ENCODE results near the gene TMPRSS3.

The TMPRSS3 gene

DNA sequence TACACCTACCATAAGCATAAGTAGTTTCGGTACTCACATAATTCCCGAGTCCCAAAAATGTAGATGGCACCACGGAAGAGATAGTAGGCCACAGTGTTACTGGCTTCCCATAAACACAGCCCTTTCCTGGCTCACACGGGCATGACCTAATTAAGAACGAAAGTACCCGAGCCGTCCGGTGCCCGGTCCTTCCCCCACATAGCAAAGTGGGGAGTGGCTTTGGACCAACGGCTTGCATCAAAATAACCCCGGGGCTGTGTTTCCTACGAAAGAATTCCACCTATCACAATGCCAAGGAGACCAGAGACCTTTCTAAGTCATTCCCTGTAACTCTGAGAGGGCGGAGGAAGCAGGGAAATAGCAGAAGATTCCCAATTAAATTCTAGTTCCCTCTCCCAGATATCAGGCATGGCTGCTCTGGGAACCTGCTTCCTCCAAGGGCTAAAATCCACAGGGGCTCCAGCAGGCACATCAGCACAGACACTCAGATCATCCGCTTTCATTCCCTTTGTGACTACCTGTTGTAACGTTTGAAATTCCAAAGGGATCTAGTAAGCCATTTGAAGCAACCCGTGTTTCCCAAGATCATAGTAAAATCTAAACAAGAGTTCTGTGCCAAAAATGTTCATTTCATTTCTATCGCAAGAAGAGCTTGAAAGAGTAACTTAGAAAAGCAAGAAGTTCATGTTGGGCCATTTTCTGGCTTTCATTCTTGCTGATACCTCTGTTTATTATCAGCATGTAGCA lies at the start of gene TMPRSS3:
TSS of gene TMPRSS3 (minus strand) at position 148 of the 747 bp plus-strand sequence. CDS start 635 bp downstream, outside the sequence.
- no peak for DNase-seq

DNA sequence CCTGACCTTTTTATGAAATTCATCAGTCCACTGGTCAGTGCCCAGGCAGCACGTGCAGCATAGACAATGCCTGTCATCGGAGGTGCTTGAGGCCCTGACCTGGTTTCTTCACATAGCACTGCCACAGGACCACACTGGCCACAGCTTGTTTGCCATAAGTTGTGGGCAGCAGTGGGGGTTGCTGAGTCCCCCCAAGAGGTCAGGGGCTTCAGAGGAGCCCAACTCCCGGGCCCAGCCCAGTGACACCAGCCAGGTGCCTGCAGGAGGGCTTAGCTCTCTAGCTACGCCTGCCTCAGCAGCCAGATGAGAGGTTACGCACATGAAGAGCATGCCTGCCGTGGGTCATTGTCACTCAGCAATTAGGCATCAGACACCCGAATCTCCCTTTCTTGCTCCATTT lies 49.5 kb upstream of the TMPRSS3 start:
- no peak for DNase-seq

DNA sequence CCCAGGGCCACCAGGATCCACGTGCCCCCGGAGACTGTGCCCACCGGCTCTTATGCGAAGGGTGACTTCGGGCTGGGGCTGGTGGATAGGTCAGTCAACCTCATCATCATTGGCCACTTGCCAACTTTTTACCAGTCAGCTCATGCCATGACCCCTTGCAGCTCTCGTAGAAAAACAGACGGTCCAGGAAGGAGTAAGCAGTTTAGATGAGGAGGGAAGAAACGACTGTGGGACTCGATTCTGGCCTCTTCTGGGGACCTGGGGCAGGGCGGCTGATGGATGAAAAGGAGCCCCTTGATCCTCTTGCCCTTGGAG lies 48.9 kb upstream of the TMPRSS3 start:
- no peak for DNase-seq

DNA sequence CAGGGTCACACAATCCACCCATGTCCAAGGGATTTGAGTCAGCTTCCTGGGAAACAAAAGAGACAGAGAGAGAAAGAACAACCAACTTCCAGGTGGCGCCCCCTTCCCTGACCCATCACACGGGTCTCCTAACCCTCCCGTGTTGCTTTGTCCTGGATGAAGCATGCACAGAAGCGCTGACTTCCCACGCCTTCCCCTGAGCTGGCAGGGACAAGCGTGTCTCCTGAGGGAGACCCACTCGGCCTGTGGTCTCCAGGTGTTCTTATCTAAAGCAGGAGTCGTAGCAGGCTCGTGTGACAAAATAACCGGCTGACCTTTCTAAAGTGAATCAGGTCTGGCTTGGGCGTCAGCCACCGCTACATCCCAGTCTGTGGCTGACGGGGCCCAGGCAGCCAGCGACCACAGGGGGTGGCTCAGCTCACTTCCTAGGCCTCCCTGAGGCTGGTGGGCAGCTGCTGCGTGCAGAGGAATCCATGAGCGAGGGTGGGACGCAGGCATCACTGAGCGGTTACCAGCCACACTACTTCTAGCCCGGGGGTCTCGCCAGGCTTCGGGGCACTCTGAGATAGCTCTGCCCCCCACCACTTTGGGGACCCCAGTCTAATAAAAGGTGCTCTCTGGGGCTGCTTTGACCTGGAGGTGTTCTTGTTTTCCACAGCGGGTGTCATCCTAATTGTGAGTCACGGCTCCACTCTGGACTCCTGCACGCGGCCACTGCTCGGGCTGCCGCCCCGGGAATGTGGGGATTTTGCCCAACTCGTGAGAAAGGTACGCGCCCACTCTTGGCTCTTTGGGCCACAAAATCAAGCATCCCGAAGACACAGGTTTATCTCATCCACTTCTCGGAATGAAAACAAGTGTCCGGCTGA lies 48.3 kb upstream of the TMPRSS3 start:
- no peak for DNase-seq

DNA sequence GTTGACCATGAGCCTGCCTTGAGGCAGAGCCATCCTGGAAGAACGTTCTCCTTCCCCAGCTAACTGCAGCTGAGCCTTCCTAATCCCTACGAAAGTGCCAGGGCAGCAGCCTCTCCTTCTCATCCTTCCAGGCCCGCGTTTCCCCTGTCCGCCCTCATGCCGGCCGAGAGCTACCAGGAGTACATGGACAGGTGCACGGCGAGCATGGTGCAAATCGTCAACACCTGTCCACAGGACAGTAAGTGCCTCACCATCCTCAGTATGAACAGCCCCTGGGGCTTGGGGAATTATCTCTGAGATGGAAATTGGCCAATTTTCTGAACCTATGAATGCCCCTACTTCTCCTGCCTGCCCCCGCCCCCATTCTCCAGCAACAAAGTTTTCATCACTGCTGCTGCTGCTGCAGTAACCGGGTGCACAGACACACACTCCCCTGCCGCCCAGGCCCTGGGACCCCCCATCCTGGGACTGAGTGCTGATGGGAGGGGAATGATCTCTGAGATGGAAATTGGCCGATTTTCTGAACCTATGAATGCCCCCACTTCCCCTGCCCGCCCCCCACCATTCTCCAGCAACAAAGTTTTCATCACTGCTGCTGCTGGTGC lies 47.4 kb upstream of the TMPRSS3 start:
- DNase-seq: no peak

DNA sequence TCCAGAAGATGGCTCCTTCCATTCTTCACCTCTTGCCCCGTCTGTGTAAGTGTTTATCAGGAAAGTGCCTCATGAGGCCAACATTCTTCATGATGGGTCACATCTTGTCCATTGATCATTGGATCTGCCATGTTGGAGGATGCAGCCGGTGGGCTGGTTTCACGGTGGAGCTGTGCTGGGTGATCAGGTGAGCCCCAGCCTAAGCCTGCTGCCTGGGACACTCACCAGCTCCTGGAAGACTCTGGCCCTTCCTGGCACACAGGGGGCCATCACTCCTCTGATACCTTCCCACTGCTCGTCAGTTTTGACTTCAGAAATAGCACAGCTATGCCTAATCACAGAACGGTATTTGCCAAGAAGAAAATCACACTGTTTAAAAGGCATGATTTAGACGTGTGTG lies 46.1 kb upstream of the TMPRSS3 start:
- no peak for DNase-seq

DNA sequence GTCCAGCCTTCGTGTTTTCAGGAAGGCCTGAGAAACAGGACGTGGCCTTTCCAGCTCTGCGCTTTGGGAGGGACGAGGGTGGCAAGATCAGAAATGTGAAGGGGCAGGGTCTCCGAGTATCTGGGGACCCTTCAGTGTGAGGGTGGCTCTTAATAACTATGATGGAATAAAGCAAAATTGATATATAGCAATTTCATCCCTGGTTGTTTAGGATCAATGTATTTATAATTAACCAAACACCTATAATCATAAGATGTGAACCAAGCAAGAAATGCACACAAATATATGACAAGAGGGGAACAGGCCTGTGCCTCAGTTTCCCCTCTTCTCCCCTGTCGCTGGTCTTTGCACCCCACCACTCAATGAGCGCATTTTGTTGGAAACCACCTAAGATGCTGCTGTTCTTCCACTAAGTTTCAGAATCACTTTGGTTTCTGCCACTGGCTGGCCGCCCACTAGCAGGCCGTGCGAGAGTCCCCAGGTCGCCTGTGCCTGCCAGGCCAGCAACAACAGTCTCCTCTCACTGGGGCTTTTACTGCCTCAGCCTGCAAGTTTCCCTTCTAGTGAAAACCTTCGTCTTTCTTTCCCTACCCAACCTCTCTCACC lies 44.4 kb upstream of the TMPRSS3 start:
- DNase-seq: no peak

DNA sequence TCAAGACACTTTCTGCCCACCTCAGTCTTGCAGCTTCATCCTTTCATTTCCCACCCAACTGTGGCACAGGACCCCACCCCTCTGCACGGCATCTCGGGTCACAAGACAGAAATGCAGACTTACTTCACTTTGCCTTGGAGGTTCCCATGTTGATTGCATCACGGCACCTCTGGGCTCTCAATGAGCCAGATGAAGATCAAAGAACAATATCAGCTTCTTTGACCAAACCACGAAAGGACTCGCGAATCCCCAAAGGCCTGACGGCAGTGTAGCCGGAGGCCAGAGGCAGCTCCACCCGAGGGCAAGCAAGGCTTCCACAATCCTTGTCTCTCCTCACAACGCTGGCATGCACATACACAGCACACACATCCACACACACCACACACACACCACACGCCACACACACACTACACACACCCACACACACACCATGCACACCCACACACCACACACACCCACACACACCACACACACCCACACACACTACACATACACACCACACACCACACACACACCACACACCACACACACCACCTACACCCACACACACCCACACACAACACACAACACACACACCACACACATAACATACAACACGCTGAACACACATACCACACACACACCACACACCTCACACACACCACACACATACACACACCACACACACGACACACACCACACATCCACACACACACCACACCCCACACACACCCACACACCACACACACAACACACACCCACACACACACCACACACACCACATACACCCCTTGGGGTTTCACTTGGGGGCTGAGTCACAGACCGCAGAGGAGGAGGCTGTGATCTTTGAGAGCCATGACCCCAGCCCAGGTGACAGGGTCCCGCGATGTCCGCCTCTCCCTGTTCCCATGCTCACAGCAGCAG lies 43.7 kb upstream of the TMPRSS3 start:
- no peak for DNase-seq

DNA sequence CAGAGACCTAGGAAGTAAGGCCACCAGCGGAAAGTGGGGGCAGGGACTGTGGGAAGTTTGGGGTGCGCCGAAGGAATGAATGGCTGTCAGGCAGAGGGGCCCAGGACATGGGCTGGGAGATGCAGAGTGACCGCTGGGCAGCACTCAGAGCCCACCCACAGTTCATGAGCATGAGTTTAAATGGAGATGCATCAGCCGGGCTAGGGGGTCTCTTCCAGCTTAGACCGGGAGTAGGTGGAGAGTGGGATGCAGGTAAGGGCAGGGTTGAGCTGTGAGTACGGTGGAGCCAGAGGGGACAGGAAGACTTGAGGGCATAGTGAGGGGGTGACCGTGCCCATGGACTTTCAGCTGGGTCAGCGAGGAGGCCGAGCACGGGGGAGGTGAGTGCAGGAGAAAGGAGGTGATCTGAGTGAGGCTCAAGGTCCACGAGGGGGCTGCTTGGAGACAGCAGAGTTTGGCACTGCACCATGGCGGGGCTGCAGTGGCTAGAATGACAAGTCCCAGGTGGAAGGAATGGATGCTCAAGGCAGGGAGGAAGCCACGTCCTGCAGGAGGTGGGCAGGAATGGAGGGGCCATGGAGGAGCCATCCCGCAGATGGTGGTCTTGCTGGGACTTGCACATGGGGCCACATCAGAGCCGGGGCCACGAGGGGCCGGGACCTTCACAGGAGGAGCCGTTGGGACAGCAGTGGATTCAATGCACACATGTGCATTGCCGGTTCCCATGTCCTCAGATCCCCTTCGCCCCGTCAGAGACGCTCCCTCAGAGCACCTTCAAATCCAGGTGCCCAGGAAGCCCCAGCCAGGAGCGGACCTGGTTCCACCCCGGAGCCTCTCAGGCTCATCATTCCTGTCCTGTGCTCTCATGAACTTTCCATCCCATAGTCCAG lies 42.7 kb upstream of the TMPRSS3 start:
- no peak for DNase-seq

DNA sequence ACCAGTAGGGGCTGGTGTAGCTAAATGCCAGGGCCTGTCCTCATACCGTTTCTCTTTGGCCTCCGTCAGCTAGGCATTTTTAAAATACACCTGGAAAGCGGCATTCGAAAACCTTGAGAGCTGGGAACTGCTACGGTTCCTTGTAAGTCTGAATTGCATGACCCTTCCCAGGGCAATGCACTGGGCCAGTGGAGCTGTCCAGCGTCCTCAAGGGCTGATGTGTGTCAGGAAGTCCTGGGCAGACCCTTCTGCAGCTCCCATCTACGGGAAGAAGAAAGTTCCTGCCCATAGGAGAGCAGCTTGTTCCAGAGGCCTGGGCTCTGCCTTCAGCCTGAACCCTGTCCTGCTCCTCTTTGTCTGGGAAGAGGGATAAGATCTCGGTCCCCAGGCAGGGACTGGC lies 41.9 kb upstream of the TMPRSS3 start:
- DNase-seq: no peak

DNA sequence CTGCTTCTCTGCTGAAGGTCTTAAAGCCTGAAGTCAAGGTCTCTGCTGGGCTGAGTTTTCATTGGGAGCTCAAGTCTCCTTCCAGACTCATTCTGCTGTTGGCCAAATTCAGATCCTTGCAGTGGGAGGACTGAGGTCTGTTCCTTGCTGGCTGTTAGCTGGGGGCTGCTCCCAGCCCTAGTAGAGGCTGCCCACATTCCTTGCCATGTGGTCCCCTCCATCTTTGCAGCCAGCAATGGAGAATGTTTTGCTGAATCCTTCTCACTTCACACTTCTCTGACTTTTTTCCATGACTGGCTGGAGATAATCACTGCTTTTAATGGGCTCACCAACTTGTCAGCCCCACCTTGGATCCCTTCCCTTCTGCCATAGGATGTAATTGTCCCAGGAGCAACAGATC lies 41.1 kb upstream of the TMPRSS3 start:
- no peak for DNase-seq

DNA sequence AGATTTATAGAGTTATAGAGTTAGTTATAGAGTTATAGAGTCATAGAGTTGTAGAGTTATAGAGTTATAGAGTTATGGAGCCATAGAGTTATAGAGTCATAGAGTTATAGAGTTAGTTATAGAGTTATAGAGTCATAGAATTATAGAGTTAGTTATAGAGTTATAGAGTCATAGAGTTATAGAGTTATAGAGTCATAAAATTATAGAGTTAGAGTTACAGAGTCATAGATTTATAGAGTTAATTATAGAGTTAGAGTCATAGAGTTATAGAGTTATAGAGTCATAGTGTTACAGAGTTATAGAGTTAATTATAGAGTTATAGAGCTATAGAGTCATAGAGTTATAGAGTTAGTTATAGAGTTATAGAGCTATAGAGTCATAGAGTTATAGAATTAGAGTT lies 40.0 kb upstream of the TMPRSS3 start:
- no peak for DNase-seq

DNA sequence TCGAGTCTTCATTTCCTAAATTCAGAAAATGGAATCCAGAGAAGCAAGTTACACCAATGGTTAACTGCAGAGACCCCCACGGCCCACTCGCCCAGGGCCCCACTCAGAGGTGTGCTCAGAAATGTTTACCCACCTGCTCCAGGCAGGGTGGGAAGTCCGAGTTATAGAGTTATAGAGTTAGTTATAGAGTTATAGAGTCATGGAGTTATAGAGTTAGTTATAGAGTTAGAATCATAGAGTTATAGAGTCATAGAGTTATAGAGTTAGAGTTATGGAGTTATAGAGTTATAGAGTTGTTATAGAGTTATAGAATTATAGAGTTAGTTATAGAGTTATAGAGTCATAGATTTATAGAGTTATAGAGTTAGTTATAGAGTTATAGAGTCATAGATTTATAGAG lies 39.5 kb upstream of the TMPRSS3 start:
- DNase-seq: no peak

DNA sequence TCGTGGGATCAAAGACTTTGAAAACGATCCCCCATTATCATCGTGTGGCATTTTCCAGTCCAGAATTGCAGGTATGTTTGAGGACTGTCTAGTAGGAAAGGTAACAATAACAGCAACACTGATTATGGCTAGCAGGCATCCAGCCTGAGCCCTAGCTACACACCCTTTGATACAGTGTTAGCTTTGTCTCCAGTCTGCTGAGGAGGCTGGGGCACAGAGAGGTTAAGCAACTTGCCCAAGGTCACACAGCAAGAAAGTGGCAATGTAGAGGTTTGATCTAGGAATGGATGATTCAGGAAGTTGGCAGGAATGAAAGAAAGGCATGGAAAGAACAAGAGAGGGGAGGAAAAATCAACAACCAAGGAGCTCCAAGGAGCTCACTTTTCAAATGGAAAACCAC lies 39.0 kb upstream of the TMPRSS3 start:
- no peak for DNase-seq

DNA sequence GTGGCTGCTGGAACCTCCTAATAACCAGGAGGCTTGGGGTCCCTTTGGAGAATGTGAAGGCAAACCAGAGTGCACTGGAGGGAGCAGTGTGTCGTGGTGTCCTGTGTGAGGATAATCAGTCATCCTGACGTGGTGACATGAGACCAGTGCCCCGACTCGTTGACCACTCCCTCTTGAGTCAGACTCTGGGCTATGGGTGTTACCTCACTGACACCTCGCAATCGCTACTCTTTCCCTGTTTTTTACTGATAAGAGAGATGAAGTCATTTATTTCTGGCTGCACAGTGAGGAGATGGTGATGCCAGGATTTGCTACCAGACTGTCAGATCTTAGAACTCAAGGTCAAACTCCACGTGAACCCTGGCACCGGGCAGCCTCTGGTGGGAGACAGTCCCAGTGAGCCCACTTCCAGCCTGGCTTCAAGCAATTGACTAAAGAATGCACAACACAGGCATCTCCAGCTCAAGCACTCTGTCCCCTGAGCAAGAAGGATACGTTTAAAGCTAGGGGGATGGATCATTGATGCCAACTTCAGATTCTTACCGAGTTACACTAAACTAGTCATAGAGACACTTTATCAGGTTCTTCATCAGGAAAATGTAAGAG lies 38.2 kb upstream of the TMPRSS3 start:
- DNase-seq: no peak

DNA sequence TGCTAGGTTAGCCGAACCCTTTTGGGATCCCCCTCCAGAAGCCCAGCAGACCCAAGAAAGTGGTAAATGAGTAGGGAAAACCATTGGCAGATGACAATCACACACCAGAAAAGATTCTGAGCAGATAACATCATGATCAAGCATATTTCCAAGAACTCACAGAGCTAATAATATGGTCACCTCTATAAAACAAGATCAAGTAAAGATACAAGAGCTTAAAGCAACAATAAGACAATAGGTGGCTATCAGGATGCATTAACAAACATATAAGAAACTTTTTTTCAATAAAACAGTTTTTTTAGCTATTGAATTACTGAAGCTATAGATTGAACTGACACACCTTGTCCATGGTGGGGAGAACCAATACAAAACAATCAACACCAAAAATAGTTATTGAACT lies 36.8 kb upstream of the TMPRSS3 start:
- no peak for DNase-seq

DNA sequence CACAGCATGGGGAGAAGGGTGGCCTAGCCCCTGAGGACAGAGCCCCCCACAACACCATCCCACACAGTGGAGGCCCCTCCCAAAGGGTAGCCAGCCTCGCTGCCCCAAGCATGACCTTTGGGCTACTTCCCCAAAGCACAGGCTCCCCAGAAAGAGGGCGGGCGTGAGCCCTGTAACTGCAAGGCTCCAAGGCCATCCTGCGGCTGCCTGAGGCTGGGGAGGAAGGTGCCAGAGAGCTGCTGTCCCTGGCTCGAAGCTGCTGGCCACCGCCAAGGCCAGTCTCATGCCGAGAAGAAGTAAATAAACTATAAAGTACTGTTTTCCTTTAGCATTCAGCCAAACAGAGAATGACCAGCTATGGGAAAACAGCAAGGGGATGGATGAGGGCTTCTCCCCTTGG lies 35.3 kb upstream of the TMPRSS3 start:
- no peak for DNase-seq

DNA sequence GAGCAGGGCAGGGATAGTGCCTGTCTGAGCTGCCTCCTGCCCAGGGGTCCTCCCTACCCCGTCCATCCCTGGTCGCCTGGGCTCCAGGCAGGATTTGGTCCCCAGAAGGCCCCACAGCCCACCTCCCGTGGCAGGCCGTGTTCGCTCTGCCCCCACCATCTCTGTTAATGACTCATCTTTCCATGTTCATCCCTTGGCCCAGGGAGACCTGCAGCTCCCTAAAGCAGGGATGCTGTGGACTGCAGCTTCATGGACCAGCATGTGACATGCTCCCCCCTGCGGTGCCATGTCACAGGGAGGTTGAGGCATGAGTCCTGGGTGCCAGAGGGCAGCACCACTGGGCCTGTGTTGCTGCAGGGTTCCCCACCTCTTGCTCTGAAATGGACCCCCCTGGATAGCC lies 34.7 kb upstream of the TMPRSS3 start:
- DNase-seq: no peak

DNA sequence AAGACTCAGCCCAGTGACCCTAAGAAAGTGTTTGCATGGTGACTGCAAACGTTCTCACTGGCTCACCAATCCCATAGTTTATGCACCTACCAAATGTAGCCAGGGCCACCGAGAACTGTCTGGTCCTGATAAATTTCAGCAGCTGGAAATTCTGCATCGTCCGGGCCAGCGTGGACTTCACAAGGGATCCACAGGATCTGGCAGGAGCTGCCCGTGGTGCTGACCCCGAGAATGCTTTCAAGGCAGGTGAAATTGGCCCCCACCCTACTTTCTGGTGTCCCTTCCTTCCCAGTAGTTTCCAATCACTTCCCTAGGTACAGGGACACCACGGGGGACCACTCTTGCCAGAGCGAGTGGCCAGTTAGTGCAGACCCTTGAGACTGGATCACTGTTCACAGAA lies 34.0 kb upstream of the TMPRSS3 start:
- DNase-seq: no peak

DNA sequence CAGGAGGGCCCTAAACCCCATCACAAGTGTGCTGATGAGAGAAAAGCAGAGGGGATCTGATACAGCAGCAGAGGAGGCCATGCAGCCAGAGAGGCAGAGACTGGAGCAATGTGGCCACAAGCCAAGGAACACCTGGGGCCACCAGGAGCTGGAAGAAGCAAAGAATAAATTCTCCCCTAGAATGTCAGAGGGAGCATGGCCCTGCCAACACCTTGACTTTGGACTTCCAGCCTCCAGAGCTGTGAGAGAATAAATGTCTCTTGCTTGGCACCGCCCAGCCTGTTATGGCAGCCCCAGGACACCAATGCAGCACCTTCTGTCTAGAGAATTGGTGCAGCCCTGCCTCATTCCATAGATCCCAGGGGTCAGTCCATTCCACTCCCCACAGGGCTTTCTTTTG lies 33.2 kb upstream of the TMPRSS3 start:
- no peak for DNase-seq

Data from C1 segment of cervical spinal cord (tissue), 14 donors.